HPDE6-E6E7 (cell line): ENCODE data around the gene PADI4.
"Not testable (repeated sequence)": the region's sequence is repeated elsewhere in the genome, so short reads cannot be mapped to it uniquely, and the experiment has no call there.

Source experiments
- DNase-seq: peaks from one replicate; pipeline ENCODE4 v3.0.0; 2011; ENCODE audit warnings: missing footprints; ENCODE audit errors: extremely low spot score

The PADI4 gene

GRCh38 chr1:17393230-17393629 lies 85.2 kb downstream of the PADI4 start:
- DNase-seq = no peak

- no peak for DNase-seq
Measured at GRCh38 chr1:17397910-17398695, 90.1 kb downstream of the PADI4 start.

GRCh38 chr1:17400725-17401341 lies 92.8 kb downstream of the PADI4 start:
- DNase-seq = no peak

- no peak for DNase-seq
Measured at GRCh38 chr1:17401841-17402240, 93.8 kb downstream of the PADI4 start.

GRCh38 chr1:17403081-17403480 lies 95.1 kb downstream of the PADI4 start:
- peak; percentile 88 for DNase-seq

GRCh38 chr1:17404034-17404684 lies 96.2 kb downstream of the PADI4 start:
- DNase-seq = no peak

DNA sequence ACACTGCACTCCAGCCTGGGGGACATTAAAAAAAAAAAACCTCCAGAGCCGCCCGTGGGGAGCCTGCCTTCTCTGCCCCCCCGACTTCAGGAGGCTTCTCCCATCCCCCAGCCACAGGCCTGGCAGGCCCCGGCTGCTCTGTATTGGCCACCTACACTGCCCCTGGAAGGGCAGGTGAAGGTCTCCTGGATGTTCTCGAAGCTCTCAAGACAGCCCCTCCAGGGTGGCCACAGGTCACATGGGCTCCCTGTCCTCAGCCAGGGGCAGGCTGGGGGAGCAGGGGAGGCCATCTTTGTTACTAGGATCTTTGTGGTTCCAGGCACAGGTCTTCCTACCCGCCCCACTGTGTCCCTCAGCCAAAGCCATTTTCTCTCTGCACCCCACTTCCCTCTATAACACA lies 96.8 kb downstream of the PADI4 start:
- no peak for DNase-seq

DNA sequence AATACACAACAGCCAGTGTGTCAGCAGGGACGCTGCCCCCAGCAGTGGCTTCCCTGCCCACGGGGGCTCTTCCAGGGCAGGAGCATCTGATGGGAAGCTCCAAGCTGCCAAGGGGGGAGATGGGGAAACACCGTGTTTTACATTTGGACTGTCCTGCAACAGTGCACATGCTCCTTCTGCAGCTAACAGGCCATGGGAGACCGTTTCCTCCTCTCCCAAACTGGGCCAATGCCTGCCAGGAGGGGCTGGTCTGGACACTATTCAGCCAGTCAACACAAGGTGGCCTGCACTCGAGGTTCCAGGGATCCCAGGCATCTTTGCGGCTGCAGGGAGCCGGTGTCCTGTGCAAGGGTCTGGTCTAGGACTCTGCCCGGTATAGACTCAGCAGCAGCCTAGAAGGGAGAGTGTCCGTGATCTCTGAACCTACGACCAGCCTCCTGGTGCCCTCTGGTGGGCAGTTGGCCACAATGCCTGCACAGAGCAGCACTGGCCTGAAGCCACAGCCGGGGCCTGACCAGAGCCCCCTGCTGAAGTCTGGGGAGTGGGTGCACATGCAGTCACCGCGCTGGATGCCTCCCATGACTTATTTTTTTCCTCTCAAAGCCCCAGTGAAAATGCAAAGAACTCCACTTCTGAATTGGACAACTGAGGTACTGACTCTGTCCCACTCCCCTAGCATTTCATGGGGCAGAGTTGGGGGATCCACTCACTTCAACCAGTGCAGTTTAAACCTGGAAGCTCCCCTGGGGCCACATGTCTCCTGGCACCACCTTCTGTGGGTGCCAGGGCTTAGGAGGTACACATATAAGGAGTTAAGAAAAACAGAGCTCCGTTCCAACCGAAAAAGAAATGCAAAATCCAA lies 98.1 kb downstream of the PADI4 start:
- peak; percentile 72 for DNase-seq

DNA sequence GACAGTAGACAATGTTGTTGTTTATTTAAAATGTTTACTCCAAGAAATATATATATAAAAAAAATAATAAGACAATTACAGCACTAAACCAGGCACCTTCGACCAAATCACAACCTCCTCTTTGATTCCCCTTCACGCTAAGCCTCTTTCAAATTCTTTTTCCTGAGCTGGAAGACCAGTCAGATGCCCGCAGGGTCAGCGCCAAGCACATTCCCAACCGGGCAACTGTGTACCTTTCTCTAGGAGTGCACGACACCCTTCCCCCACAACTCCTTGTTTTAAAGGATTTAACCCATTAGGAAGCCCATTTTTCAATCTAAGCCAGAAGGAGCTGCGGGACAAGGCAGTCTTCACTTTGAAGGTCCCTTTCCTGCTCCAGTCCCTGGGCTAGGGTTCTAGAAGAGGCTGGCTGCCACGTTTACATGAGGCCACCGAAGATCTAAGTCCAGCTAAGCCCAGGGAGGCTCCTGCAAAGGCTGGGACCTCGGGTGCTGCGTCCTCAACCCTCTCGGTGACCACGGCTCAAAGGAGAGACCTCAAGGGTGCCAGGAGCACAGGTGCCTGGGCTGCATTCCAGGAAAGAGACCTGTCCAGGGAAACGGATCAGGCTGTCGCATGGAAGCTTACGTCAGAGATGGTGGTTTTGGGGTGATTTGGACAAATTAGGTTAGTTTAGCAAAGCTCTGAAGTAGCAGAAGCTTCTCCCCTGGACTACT lies 98.9 kb downstream of the PADI4 start:
- DNase-seq = not testable (repeated sequence)

DNA sequence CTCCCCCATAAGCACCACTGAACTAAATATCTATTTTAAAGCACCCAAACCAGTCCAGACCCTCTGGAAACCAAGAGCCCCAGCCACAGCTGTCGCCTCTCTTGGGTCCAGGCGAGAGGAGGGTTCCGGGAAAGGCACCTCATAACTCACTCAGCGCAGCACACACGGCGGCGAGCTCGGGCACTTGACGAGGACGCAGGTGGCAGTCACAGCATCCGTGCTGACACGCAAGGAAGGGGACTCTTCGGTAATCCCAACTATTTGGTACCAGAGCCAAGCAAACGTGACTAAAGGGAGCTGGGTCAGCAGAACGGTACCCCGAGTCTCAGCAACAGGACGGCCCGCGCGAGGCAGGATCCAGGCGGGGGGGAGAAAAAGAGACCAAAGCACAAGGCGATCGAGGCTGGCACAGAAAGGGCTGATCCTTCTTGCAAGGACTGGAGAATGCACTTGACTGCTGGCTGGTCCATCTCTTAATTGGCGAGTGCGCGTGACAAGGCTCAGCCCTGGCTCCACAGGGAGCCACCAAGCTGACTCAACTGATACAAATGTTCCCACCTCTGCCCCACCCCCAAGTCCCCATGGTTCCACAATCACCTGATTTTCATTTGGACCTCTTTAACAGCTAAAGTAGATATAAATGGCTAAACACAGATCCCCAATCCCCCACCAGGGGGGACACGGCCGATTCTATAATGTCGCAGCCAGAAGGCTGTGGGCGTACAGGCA lies 100.0 kb downstream of the PADI4 start:
- not testable (repeated sequence) for DNase-seq

- DNase-seq = no peak
Measured at GRCh38 chr1:17409391-17409811, 101.4 kb downstream of the PADI4 start.

- DNase-seq = no peak
Measured at GRCh38 chr1:17412093-17412870, 104.3 kb downstream of the PADI4 start.
